Lower lobe of right lung (tissue), 2 donors: ENCODE results near the gene FBLN7. TPM values are rescaled to one million over a fixed set of nuclear protein-coding genes. Genes with fewer than 3 reads are reported as not detected.

ENCODE experiments used
- ATAC-seq, 2 donors: fragments of 200-7000 bp; cut with Tn5 transposase; one replicate each; pipeline ENCODE4 v1.9.1; 2020 to 2022; ENCODE audit warnings: mild to moderate bottlenecking in 2 of 2, moderate library complexity in 2 of 2
- DNase-seq: peaks from one replicate; pipeline ENCODE4 v3.0.0-alpha.2; 2020
- H3K27ac ChIP-seq: fragments of 200-600 bp; one replicate; pipeline ENCODE4 v1.8.0; 2022
- H3K27me3 ChIP-seq: fragments of 200-600 bp; one replicate; pipeline ENCODE4 v1.8.0; 2022; ENCODE audit warnings: low read depth
- H3K36me3 ChIP-seq: fragments of 200-600 bp; one replicate; pipeline ENCODE4 v1.8.0; 2022; ENCODE audit warnings: mild to moderate bottlenecking
- H3K4me1 ChIP-seq: fragments of 200-600 bp; one replicate; pipeline ENCODE4 v1.8.0; 2022
- H3K4me3 ChIP-seq: fragments of 200-600 bp; one replicate; pipeline ENCODE4 v1.8.0; 2022; ENCODE audit warnings: mild to moderate bottlenecking
- H3K9me3 ChIP-seq: fragments of 200-600 bp; one replicate; pipeline ENCODE4 v1.8.0; 2022
- intact Hi-C: fragments of 100-400 bp; cut with DNase I; formaldehyde crosslinking; loops from one replicate; pipeline ENCODE4 v1.11.0; 2022
- total RNA-seq: library from RNA; stranded (reverse); fragmentation: NEBNext Ultra II Directional; extraction: Animal tissue kit (Norgen Biotek cat#: 25700); gene quantifications from one replicate; pipeline ENCODE4 v1.2.1, GENCODE V29; 2021
- TF ChIP-seq, protein P1 (sequence below): fragments of 200-600 bp; IDR thresholded peaks from one replicate; pipeline ENCODE4 v1.8.0; 2022; ENCODE audit warnings: antibody characterized with exemption, mild to moderate bottlenecking
- donor health status: DM: no; HTN: yes; CAD: no; lungs with severe emphysema.

Gene FBLN7
- total RNA-seq, 1 donor from 2014 or later: 2.0 TPM

DNA sequence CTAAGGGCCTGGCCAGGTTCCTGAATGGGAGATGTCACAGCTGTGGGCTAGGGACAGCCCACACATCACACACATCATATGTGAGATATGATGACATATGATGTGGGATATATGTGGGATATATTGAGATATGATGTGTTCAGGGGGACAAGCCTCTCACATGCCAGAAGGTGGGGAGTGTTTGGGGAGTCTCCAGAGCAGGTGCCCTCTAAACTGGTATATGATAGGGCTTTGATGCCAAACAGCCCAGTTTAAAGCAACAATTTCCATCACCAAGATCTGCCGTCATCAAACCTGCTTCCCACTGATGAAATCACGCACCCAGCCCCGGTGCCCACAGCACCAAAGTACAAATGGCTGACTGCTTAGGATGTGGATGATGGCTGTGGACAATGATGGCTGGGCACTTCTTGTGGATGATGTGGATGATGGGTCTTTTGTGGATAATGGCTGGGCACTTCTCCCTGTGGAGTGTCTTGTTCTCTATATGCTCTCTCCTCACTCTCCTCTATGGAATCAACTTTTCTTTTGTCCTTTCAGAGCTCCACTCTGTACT lies 50.9 kb downstream of the FBLN7 start:
- H3K4me1 ChIP-seq: no peaks in the 10 kb centered on the region
- no peak overlapping the region for H3K27ac ChIP-seq
- ATAC-seq (no peak), DNase-seq (no peak)
- TF ChIP-seq, protein P1, sequence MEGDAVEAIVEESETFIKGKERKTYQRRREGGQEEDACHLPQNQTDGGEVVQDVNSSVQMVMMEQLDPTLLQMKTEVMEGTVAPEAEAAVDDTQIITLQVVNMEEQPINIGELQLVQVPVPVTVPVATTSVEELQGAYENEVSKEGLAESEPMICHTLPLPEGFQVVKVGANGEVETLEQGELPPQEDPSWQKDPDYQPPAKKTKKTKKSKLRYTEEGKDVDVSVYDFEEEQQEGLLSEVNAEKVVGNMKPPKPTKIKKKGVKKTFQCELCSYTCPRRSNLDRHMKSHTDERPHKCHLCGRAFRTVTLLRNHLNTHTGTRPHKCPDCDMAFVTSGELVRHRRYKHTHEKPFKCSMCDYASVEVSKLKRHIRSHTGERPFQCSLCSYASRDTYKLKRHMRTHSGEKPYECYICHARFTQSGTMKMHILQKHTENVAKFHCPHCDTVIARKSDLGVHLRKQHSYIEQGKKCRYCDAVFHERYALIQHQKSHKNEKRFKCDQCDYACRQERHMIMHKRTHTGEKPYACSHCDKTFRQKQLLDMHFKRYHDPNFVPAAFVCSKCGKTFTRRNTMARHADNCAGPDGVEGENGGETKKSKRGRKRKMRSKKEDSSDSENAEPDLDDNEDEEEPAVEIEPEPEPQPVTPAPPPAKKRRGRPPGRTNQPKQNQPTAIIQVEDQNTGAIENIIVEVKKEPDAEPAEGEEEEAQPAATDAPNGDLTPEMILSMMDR: no peak
- no peak overlapping the region for H3K4me3 ChIP-seq
- H3K9me3 ChIP-seq: no peaks in the 10 kb centered on the region
- intact Hi-C loops: no loop called here
- no peaks in the 10 kb centered on the region for H3K27me3 ChIP-seq
- no peaks in the 10 kb centered on the region for H3K36me3 ChIP-seq

DNA sequence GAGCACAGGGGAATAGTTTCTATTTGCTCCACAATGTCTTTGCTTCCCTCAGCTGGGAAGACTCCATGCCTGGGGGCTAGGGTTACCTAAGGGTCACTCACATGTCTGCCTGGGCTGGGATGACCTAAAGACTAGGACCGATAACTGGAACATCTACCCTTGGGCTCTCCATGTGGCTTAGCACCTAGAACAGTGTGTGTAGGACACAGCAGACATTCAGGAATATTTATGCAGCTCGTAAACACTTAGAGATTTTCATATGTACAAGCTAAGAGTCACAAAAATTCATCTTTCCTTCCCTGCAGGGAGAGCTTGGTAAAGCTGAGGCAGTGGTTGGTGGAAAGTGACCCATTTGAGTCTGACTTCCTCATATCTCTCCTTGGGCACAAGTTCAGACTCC lies 55.8 kb downstream of the FBLN7 start:
- Histone ChIP-seq H3K27ac (no peak overlapping the region), H3K9me3 (no peaks in the 10 kb centered on the region), H3K27me3 (no peaks in the 10 kb centered on the region), H3K4me3 (no peak overlapping the region), H3K36me3 (no peaks in the 10 kb centered on the region), H3K4me1 (no peaks in the 10 kb centered on the region)
- ATAC-seq (no peak), DNase-seq (no peak)
- intact Hi-C loops: no loop called here
- TF ChIP-seq, protein P1: no peak

DNA sequence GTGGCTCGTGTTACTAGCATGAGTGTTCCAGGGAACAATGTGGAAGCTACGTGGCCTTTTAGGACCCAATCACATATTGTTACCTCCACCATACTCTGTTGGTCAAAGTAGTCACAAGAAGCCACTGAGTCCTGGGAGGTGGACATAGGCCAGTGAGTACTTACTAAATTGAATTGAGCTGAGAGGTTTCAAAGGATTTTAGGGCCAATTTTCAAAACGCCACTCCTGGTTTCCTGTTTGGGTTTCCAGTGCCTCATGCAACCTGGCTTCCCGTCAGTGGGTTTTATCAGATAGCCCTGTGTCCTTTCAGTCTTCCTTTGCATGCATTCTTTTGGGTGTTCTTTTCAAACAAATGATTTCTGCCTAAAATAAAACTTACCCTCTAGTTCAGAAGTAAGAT lies 56.3 kb downstream of the FBLN7 start:
- intact Hi-C loops: no loop called here
- TF ChIP-seq, protein P1: no peak
- H3K4me1 ChIP-seq: no peaks in the 10 kb centered on the region
- H3K36me3 ChIP-seq: no peaks in the 10 kb centered on the region
- no peak for DNase-seq
- H3K27ac ChIP-seq: no peak overlapping the region
- H3K4me3 ChIP-seq: no peak overlapping the region
- no peak for ATAC-seq
- H3K27me3 ChIP-seq: no peaks in the 10 kb centered on the region
- H3K9me3 ChIP-seq: no peaks in the 10 kb centered on the region

DNA sequence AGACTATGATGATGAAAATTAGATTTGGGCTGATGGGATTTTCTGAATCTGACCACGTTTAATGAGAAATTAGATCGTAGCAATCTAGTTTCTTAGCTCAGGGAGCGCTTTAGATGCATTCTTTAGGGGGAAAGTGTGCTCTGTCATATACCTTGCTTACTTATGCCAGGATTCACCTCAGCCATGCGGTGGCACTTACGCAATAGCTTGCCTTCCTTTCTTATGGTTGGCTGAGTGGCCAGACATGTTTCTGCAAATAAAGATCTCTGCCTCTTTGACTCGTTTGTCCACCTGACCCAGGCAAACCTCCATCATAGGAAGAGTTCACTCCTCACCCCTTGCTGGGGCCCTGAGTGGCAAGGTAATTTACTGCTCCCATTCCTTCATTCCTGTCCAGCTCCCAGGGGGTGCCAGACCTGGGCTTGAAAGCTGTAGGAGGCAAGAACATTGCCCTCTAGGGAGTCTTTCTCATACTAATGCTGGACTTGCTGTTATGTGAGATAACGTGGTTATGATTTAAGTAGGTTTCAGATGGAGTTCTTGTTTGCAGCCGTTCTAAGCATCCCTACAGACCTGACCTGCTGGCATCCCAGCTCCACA lies 57.1 kb downstream of the FBLN7 start:
- no peak for ATAC-seq

DNA sequence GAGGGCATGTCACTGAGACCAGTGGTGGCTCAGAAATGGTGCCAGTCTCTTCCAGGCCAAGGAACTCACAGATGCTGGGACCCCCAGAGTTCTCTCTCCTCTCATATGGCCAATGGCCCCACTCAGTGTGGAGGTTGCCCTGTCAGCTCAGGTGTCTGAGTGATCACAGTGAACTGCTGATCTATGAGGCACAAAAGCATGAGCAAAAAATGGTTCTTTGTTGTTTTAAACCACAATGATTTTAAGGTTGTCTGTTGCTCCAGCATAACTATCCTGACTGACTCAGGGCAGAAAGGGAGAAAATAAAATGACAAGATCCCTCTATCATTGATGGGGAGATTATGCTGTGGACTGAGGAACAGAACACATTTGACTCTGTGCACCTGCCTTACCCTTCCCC lies 57.8 kb downstream of the FBLN7 start:
- Histone ChIP-seq H3K27ac (no peak overlapping the region), H3K36me3 (no peaks in the 10 kb centered on the region), H3K4me3 (no peak overlapping the region), H3K27me3 (no peaks in the 10 kb centered on the region), H3K9me3 (no peaks in the 10 kb centered on the region), H3K4me1 (no peaks in the 10 kb centered on the region)
- ATAC-seq: no peak
- TF ChIP-seq, protein P1: no peak
- intact Hi-C loops: no loop called here
- no peak for DNase-seq

More for the DNA sequence above, 57.1 kb downstream of the FBLN7 start:
- H3K27ac ChIP-seq: no peak overlapping the region
- intact Hi-C loops: no loop called here
- H3K36me3 ChIP-seq: no peaks in the 10 kb centered on the region
- no peak for DNase-seq
- no peaks in the 10 kb centered on the region for H3K27me3 ChIP-seq
- H3K9me3 ChIP-seq: no peaks in the 10 kb centered on the region
- TF ChIP-seq, protein P1: no peak
- no peaks in the 10 kb centered on the region for H3K4me1 ChIP-seq
- H3K4me3 ChIP-seq: no peak overlapping the region
